A549 (cell line): Measurements from ENCODE around the gene RNF126.

Experiments
- CTCF ChIP-seq: fragments of >200 bp; sonication (Bioruptor Twin); formaldehyde crosslinking; IDR thresholded peaks from 3 replicates; pipeline ENCODE4 v1.5.1; 2016
- HOXA7 ChIP-seq: fragments of 250-450 bp; sonication (Bioruptor Pico); IDR thresholded peaks from 2 replicates; pipeline ENCODE4 v1.5.0; 2020; ENCODE audit warnings: mild to moderate bottlenecking, moderate library complexity
- MAX ChIP-seq: IDR thresholded peaks from 2 replicates; pipeline ENCODE4 v1.6.1; 2012
- POLR2A ChIP-seq: IDR thresholded peaks from 2 replicates; pipeline ENCODE4 v1.6.1; 2012; ENCODE audit warnings: mild to moderate bottlenecking, low read length
- RAD21 ChIP-seq, 2 experiments: fragments of >200 bp in 1 of 2; sonication (Bioruptor Twin) in 1 of 2; formaldehyde crosslinking in 1 of 2; IDR thresholded peaks in 1 of 2; conservative IDR thresholded peaks in 1 of 2; 2 replicates in 1 of 2; 3 replicates in 1 of 2; pipeline ENCODE4 v1.6.1; 2012 to 2018; ENCODE audit warnings: inconsistent platforms in 1 of 2
- ZSCAN20 ChIP-seq: fragments of 250-450 bp; sonication (Bioruptor Pico); IDR thresholded peaks from 2 replicates; pipeline ENCODE4 v1.8.0; 2022; ENCODE audit warnings: mild to moderate bottlenecking, moderate library complexity

- TF ChIP-seq RAD21 (conservative IDR thresholded peaks at IDR 0.05 in 1 of 2, IDR thresholded peaks at IDR 0.05 in 1 of 2): no peak
- no peak for TF ChIP-seq ZSCAN20 (CRISPR knock-in tag)
- peak; percentile 13; the same call in 1 of the 2 replicates for TF ChIP-seq POLR2A
- TF ChIP-seq MAX: peak; percentile 34
- no peak for TF ChIP-seq CTCF
- TF ChIP-seq HOXA7 (CRISPR knock-in tag): no peak
Observed at GRCh38 chr19:677601-678436, 14.8 kb upstream of the RNF126 start.
